NCI-H187 treated with DMSO at 0.1 percent for 48 hours (cell line): ENCODE results near the gene CCNA2.

ENCODE experiments used
- DNase-seq: peaks from one replicate; lab custom pipeline; 2025; lab: John Stamatoyannopoulos, UW

The CCNA2 gene

DNA sequence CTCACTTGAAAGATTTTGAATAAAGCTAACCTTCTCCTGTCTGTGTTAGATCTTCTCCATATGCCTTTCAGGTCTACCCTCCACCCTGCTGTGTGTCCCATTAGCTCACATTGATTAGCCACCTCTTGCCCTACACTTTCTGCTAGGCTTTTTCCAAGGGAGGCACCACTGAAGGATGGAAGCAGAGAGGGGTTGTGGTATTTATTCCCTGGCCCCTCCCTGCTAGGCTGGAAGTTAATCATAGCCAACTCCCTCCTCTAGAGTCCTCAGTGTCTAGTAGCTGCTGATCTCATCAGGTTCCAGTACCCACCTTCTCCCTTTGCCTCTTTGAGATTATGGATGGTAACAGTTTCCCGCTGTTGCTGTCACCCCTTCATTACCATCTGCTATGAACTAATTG lies 49.8 kb downstream of the CCNA2 start:
- DNase-seq, result no peak

DNA sequence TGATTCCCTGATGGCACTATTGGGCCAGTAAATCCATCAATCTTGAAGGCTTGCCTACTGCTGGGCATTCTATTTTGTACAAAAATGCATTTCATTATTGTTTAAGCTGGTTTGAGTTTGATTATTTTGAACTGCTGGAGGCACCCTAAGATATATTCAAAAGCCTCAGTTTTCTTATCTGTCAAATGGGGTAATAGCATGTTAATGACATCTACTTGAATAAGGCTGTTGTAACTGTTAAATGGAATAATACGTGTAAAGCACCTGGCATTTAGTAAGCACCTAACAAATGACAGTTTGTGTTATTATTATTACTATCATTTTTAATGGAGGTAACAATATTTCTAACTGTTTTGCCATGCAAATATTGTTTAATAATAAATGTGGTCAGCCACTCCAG lies 51.8 kb downstream of the CCNA2 start:
- no peak for DNase-seq

DNA sequence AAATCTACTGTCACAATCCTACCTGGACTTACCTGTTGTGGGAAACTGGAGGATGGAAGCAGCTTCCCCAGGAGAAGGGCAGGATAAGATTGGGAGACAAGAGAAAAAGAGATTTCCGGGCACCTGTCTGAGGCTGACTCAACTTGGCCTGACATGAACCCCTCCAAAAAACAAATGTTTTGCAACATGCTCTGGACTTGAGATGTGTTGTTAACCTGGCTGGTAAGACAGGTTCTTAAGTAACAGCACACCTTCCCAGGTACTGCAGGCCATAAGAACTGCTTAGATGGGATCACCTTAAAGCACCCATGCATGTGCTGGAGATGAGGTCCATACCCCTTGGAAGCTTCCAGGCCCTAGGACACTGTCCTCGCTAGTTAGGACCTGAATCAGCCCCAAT lies 54.3 kb downstream of the CCNA2 start:
- no peak for DNase-seq

DNA sequence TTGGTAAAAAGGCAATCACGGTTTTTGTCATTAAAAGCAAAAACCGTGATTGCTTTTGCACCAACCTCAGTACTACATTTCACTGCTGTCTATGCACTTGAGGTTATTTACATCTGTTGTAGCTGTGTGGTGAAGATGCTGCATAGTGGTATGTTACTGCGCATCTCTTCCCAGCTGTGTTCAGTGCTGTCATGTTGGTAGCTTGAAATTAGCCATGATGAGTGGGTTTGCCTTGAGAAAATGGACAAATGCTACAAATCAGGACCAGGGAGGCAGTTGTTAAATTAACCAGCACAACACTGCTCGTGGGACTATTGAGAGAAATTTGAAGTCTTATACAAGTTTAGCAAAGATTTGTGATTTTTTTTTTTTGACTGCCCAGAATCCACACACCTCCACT lies 56.5 kb downstream of the CCNA2 start:
- DNase-seq, result no peak
